Gastrocnemius medialis (tissue), 4 donors: ENCODE data around the gene KCNAB1. TPM values are rescaled to one million over a fixed set of nuclear protein-coding genes. Genes with fewer than 3 reads are reported as not detected.

Source experiments
- ATAC-seq, 2 donors: fragments of 150-250 bp; one replicate each; pipeline ENCODE4 v1.9.1; 2016
- DNase-seq, 2 donors: peaks; one replicate each; pipeline ENCODE4 v3.0.0-alpha.2; 2019
- H3K27ac ChIP-seq, 4 donors: fragments of 200-600 bp; sonication (generic); 1 replicate in 1 of 4; 2 replicates in 3 of 4; pipeline ENCODE4 v1.5.1; 2016 to 2018; ENCODE audit warnings: mild to moderate bottlenecking in 2 of 4, moderate library complexity in 1 of 4
- H3K27me3 ChIP-seq, 3 donors: fragments of 200-600 bp; sonication (generic) in 2 of 3; 1 replicate in 1 of 3; 2 replicates in 2 of 3; pipeline versions ENCODE4 v1.5.1 to v1.6.0; 2016 to 2019; ENCODE audit warnings: mild to moderate bottlenecking in 1 of 3, moderate library complexity in 1 of 3
- H3K36me3 ChIP-seq, 2 donors: fragments of 200-600 bp; sonication (generic) in 1 of 2; one replicate each; pipeline ENCODE4 v1.5.1; 2017 to 2018
- H3K4me1 ChIP-seq, 2 donors: fragments of 200-600 bp; sonication (generic) in 1 of 2; one replicate each; pipeline ENCODE4 v1.5.1; 2016 to 2017; ENCODE audit warnings: mild to moderate bottlenecking in 2 of 2
- H3K4me3 ChIP-seq, 4 donors: fragments of 200-600 bp; sonication (generic) in 3 of 4; 1 replicate in 1 of 4; 2 replicates in 3 of 4; pipeline ENCODE4 v1.5.1; 2016 to 2019; ENCODE audit warnings: mild to moderate bottlenecking in 2 of 4
- H3K9me3 ChIP-seq, 3 donors: fragments of 200-600 bp; sonication (generic) in 2 of 3; 1 replicate in 1 of 3; 2 replicates in 2 of 3; pipeline ENCODE4 v1.5.1; 2016 to 2019
- CTCF ChIP-seq, 5 experiments: fragments of 450-650 bp in 3 of 5; fragments of 200-600 bp in 2 of 5; sonication (generic) in 2 of 5; IDR thresholded peaks in 4 of 5; conservative IDR thresholded peaks in 1 of 5; 1 replicate in 4 of 5; 2 replicates in 1 of 5; pipeline ENCODE4 v1.5.1; 2016 to 2019; ENCODE audit warnings: antibody characterized with exemption in 5 of 5, mild to moderate bottlenecking in 3 of 5, moderate library complexity in 3 of 5
- POLR2A ChIP-seq, 2 donors: fragments of 450-650 bp; IDR thresholded peaks; one replicate each; pipeline ENCODE4 v1.6.1; 2017; ENCODE audit warnings: antibody characterized with exemption in 2 of 2, mild to moderate bottlenecking in 2 of 2, moderate library complexity in 2 of 2
- in situ Hi-C, 4 donors: fragments of 200-750 bp; cut with MboI; loops; one replicate each; pipeline versions ENCODE4 v1.15.0 to v1.8.0; 2017; ENCODE audit warnings: low sequenced_read_pairs in 4 of 4
- intact Hi-C: fragments of 100-400 bp; cut with DNase I; formaldehyde crosslinking; loops from one replicate; pipeline ENCODE4 v1.15.1; 2023; ENCODE audit warnings: low total_unique reads
- total RNA-seq, 4 donors: library from RNA; depleted of rRNA; stranded (reverse); fragments of >200 nt; gene quantifications; one replicate each; pipeline versions ENCODE4 v1.1.0 to v1.2.3, GENCODE V29; 2016

Gene KCNAB1
- total RNA-seq, 4 donors from 2014 or later = 0.46 to 3.6 (median 1.9) TPM

GRCh38 chr3:156543043-156543555 is 422.7 kb downstream of the KCNAB1 start:
- Histone ChIP-seq H3K9me3 (no peaks in the 10 kb centered on the region), H3K36me3 (peaks cover 0 to 43% of the 10 kb centered on the region in 2 donors), H3K4me3 (no peak overlapping the region), H3K4me1 (peaks cover 32 to 43% of the 10 kb centered on the region in 2 donors), H3K27ac (peak overlapping the region; percentile 52 to 76 (median 66)), H3K27me3 (no peaks in the 10 kb centered on the region)
- intact Hi-C loops = loop anchor here (5.0 kb wide), 1 partner anchor 544 kb away; no protein-coding TSS in a partner anchor
- in situ Hi-C loops = loop anchor here in 2 of 4 donors (10.0 to 25.0 kb wide), 3 partner anchors 269 to 542 kb away; no protein-coding TSS in a partner anchor
- ATAC-seq (no peak), DNase-seq (no peak)
- TF ChIP-seq CTCF (IDR thresholded peaks at IDR 0.05 in 4 of 5, conservative IDR thresholded peaks at IDR 0.05 in 1 of 5) (no peak), POLR2A (IDR thresholded peaks at IDR 0.05) (no peak)

- H3K36me3 ChIP-seq = peaks cover 0 to 27% of the 10 kb centered on the region in 2 donors
- DNase-seq (no peak), ATAC-seq (no peak)
- in situ Hi-C loops = loop anchor here in 2 of 4 donors (10.0 to 25.0 kb wide), 3 partner anchors 265 to 537 kb away; no protein-coding TSS in a partner anchor
- TF ChIP-seq CTCF (IDR thresholded peaks at IDR 0.05 in 4 of 5, conservative IDR thresholded peaks at IDR 0.05 in 1 of 5) = no peak
- no peak for TF ChIP-seq POLR2A (IDR thresholded peaks at IDR 0.05)
- H3K4me1 ChIP-seq = peaks cover 26 to 52% of the 10 kb centered on the region in 2 donors
- no peaks in the 10 kb centered on the region for H3K9me3 ChIP-seq
- intact Hi-C loops = no loop called here
- no peak overlapping the region for H3K4me3 ChIP-seq
- H3K27me3 ChIP-seq = no peaks in the 10 kb centered on the region
- H3K27ac ChIP-seq = peak overlapping the region in 2 of 4 donors; percentile 6 to 22
Measured at GRCh38 chr3:156547637-156548036, 427.3 kb downstream of the KCNAB1 start.

- ATAC-seq (no peak), DNase-seq (no peak)
- Histone ChIP-seq H3K27me3 (no peaks in the 10 kb centered on the region), H3K27ac (peak overlapping the region in 2 of 4 donors; percentile 6 to 22), H3K4me1 (peaks cover 26 to 48% of the 10 kb centered on the region in 2 donors), H3K9me3 (no peaks in the 10 kb centered on the region), H3K4me3 (no peak overlapping the region), H3K36me3 (peaks cover 0 to 27% of the 10 kb centered on the region in 2 donors)
- in situ Hi-C loops = loop anchor here in 2 of 4 donors (10.0 to 25.0 kb wide), 3 partner anchors 264 to 537 kb away; no protein-coding TSS in a partner anchor
- intact Hi-C loops = no loop called here
- TF ChIP-seq CTCF (IDR thresholded peaks at IDR 0.05 in 4 of 5, conservative IDR thresholded peaks at IDR 0.05 in 1 of 5) (no peak), POLR2A (IDR thresholded peaks at IDR 0.05) (no peak)
Measured at GRCh38 chr3:156548041-156548687, 427.8 kb downstream of the KCNAB1 start.

GRCh38 chr3:156548902-156549301 is 428.5 kb downstream of the KCNAB1 start:
- H3K4me3 ChIP-seq = no peak overlapping the region
- peaks cover 27 to 48% of the 10 kb centered on the region in 2 donors for H3K4me1 ChIP-seq
- intact Hi-C loops = no loop called here
- no peaks in the 10 kb centered on the region for H3K27me3 ChIP-seq
- H3K9me3 ChIP-seq = no peaks in the 10 kb centered on the region
- DNase-seq = no peak
- H3K36me3 ChIP-seq = peaks cover 0 to 27% of the 10 kb centered on the region in 2 donors
- ATAC-seq = no peak
- no peak for TF ChIP-seq CTCF (IDR thresholded peaks at IDR 0.05 in 4 of 5, conservative IDR thresholded peaks at IDR 0.05 in 1 of 5)
- no peak for TF ChIP-seq POLR2A (IDR thresholded peaks at IDR 0.05)
- no peak overlapping the region for H3K27ac ChIP-seq
- in situ Hi-C loops = loop anchor here in 2 of 4 donors (10.0 to 25.0 kb wide), 3 partner anchors 263 to 536 kb away; no protein-coding TSS in a partner anchor
